K562 (cell line): Measurements from ENCODE around the gene ARHGAP10. TPM values are rescaled to one million over a fixed set of nuclear protein-coding genes. Genes with fewer than 3 reads are reported as not detected.

Experiments
- ATAC-seq: fragments of 200-7000 bp; cut with Tn5 transposase; 3 replicates; pipeline ENCODE4 v1.9.1; 2020; ENCODE audit warnings: moderate library complexity
- BruUV-seq: library from RNA; stranded (reverse); fragments of 400-500 nt; replicated peaks from 2 replicates; lab custom pipeline; 2021; lab: Mats Ljungman, UMichigan
- CTCF ChIA-PET: fragments of 300-600 bp; formaldehyde crosslinking; extraction: SDS; loops from one replicate; lab custom pipeline; 2021; ENCODE audit warnings: low intra/inter-chr PET ratio; lab: Yijun Ruan, JAX
- POLR2A ChIA-PET: fragments of 300-600, 350-650 bp; sonication (Branson Sonifier 250); formaldehyde crosslinking; extraction: SDS; loops from one replicate; lab custom pipeline; 2021; ENCODE audit warnings: antibody characterized with exemption, inconsistent platforms; lab: Yijun Ruan, JAX
- DNase-seq, 4 experiments: peaks; one replicate each; pipeline versions ENCODE4 v3.0.0 to v3.0.0-alpha.2; 2011 to 2018; ENCODE audit warnings: low spot score in 3 of 4, mixed read lengths in 3 of 4; ENCODE audit errors: extremely low read depth in 1 of 4
- FAIRE-seq: peaks from 2 replicates; lab custom pipeline; 2011; peaks lifted over from hg19 to GRCh38; lab: Jason Lieb, UNC
- H2AFZ ChIP-seq: 2 replicates; pipeline ENCODE4 v1.6.0; 2011; ENCODE audit warnings: low read depth, low read length, control low read depth, inconsistent platforms
- H3K27ac ChIP-seq: fragments of 200-600 bp; 3 replicates; pipeline ENCODE4 v1.8.0; 2011; ENCODE audit warnings: low read depth, mild to moderate bottlenecking, control low read depth, inconsistent platforms, low read length, moderate library complexity, mixed read lengths; ENCODE audit errors: extremely low read depth
- H3K27me3 ChIP-seq, 2 experiments: fragments of 300-600 bp in 1 of 2; 2 replicates in 1 of 2; 3 replicates in 1 of 2; pipeline versions ENCODE4 v1.6.0 to v1.8.0; 2011; ENCODE audit warnings: inconsistent platforms in 2 of 2, low read length in 2 of 2, mild to moderate bottlenecking in 1 of 2, mixed read lengths in 1 of 2, moderate library complexity in 1 of 2; ENCODE audit not compliant: control insufficient read depth in 2 of 2, insufficient read depth in 2 of 2
- H3K36me3 ChIP-seq: fragments of 300-600 bp; 3 replicates; pipeline ENCODE4 v1.8.0; 2011; ENCODE audit warnings: mild to moderate bottlenecking, low read length, inconsistent platforms; ENCODE audit not compliant: control insufficient read depth, insufficient read depth
- H3K4me1 ChIP-seq, 2 experiments: fragments of 200-600 bp in 1 of 2; replicated peaks in 1 of 2; 2 replicates in 1 of 2; 3 replicates in 1 of 2; pipeline versions ENCODE4 v1.5.1 to v1.8.0; 2011; ENCODE audit warnings: inconsistent platforms in 2 of 2, low read length in 2 of 2, mild to moderate bottlenecking in 1 of 2, mixed read lengths in 1 of 2, moderate library complexity in 1 of 2; ENCODE audit not compliant: control insufficient read depth in 2 of 2, insufficient read depth in 2 of 2
- H3K4me2 ChIP-seq: 2 replicates; pipeline ENCODE4 v1.6.1; 2011; ENCODE audit warnings: low read length, control low read depth, inconsistent platforms, mixed read lengths; ENCODE audit not compliant: insufficient read depth
- H3K4me3 ChIP-seq: fragments of 200-600 bp; sonication (generic), shearing (Covaris generic); 2 replicates; pipeline ENCODE4 v1.5.1; 2016; ENCODE audit warnings: control low read depth, inconsistent platforms
- H3K79me2 ChIP-seq: fragments of 200-600 bp; 3 replicates; pipeline ENCODE4 v1.8.0; 2011; ENCODE audit warnings: low read length, inconsistent platforms; ENCODE audit not compliant: control insufficient read depth, insufficient read depth
- H3K9ac ChIP-seq, 2 experiments: 2 replicates each; pipeline versions ENCODE4 v1.6.0 to v1.6.1; 2011; ENCODE audit warnings: low read depth in 2 of 2, low read length in 2 of 2, control low read depth in 1 of 2, inconsistent platforms in 1 of 2, mild to moderate bottlenecking in 1 of 2, mixed read lengths in 1 of 2; ENCODE audit not compliant: insufficient read depth in 1 of 2
- H3K9me1 ChIP-seq: one replicate; pipeline ENCODE4 v1.6.0; 2011; ENCODE audit warnings: inconsistent platforms, mild to moderate bottlenecking, low read length, moderate library complexity; ENCODE audit not compliant: control insufficient read depth, insufficient read depth
- H3K9me3 ChIP-seq: replicated peaks from 2 replicates; pipeline ENCODE4 v1.5.1; 2011; ENCODE audit warnings: low read depth, low read length, inconsistent platforms; ENCODE audit not compliant: control insufficient read depth, insufficient read depth
- H4K20me1 ChIP-seq: replicated peaks from 2 replicates; pipeline ENCODE4 v1.6.1; 2011; ENCODE audit warnings: low read length, inconsistent platforms, mixed read lengths; ENCODE audit not compliant: control insufficient read depth, insufficient read depth
- CCNT2 ChIP-seq: IDR thresholded peaks from 2 replicates; pipeline ENCODE4 v1.6.1; 2011; ENCODE audit warnings: borderline replicate concordance, low read depth, mild to moderate bottlenecking, moderate library complexity, mixed read lengths, low read length; ENCODE audit not compliant: insufficient read length; ENCODE audit errors: extremely low read depth
- WGBS: fragments of 100-300 bp; shearing (Covaris generic); methylation state at CpG from one replicate; pipeline ENCODE4 v1.1.6; 2016; ENCODE audit warnings: low coverage, mixed read lengths; ENCODE audit not compliant: insufficient coverage; ENCODE audit errors: missing lambda C conversion rate; 5-methylcytosine and 5-hydroxymethylcytosine counted together
- in situ Hi-C: fragments of 300-500 bp; cut with MboI; formaldehyde crosslinking; loops from 4 replicates; pipeline ENCODE4 v1.15.0; 2018; ENCODE audit warnings: inconsistent platforms, mixed read lengths
- intact Hi-C: fragments of 100-400 bp; cut with micrococcal nuclease; formaldehyde crosslinking; loops from 2 replicates; pipeline ENCODE4 v1.14.2; 2022
- polyA plus RNA-seq, 8 experiments: library from polyadenylated mRNA; depleted of rRNA in 4 of 8; stranded (reverse) in 5 of 8; unstranded in 3 of 8; fragments of >200 nt; fragmentation: Nextera tagmentation in 2 of 8; fragmentation: Illumina TruSeq in 1 of 8; extraction: Ambion mirVana in 2 of 8; extraction: Trizol in 1 of 8; gene quantifications; 2 replicates each; pipeline versions ENCODE4 v1.2.1 to v1.2.3, GENCODE V29; 2011 to 2014; ENCODE audit warnings: inconsistent platforms in 1 of 8, missing spikeins in 1 of 8
- total RNA-seq, 7 experiments: library from RNA; depleted of rRNA in 6 of 7; stranded (reverse); fragments of >200 nt in 6 of 7; fragmentation: Illumina TruSeq in 2 of 7; extraction: Trizol in 2 of 7; gene quantifications; 2 replicates each; pipeline versions ENCODE4 v1.2.1 to v1.2.3, GENCODE V29; 2011 to 2021; ENCODE audit warnings: low replicate concordance in 1 of 7
- TF ChIP-seq, protein P1 (sequence below), 3 experiments: IDR thresholded peaks in 2 of 3; conservative IDR thresholded peaks in 1 of 3; 2 replicates each; pipeline ENCODE4 v1.5.1; 2011 to 2012; ENCODE audit warnings: low read length in 3 of 3, mild to moderate bottlenecking in 3 of 3, control low read depth in 2 of 3, improper control_type of control experiment in 1 of 3, inconsistent platforms in 1 of 3, low read depth in 1 of 3, mixed read lengths in 1 of 3, moderate library complexity in 1 of 3; ENCODE audit not compliant: insufficient read depth in 2 of 3

ARHGAP10 gene
- total and polyA plus RNA-seq, 9 of the 15 experiments (the other 6 are each of a cell fraction or from before 2014, with no cell fraction given), result 0.03 to 0.22 (median 0.06) TPM; not detected in 3

DNA sequence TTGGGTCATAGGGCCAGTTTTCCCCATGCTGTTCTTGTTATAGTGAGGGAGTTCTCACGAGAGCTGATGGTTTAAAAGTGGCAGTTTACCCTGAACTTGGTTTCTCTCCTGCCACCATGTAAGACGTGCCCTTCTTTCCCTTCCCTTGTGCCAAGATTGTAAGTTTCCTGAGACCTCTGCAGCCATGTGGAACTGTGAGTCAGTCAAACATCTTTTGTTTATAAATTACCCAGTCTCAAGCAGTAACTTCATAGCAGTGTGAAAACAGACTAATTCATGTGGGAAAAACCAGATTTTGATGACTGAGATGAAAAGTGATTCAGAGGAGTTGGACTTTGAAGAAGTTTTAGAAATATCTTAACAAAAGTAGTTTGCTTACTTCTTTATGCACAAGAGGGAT lies 101.4 kb downstream of the ARHGAP10 start:
- in situ Hi-C loops, result no loop called here

More for the DNA sequence above, 101.4 kb downstream of the ARHGAP10 start:
- no peaks in the 10 kb centered on the region for H3K36me3 ChIP-seq
- H3K4me3 ChIP-seq, result no peak overlapping the region
- no peaks in the 10 kb centered on the region for H4K20me1 ChIP-seq
- H3K4me2 ChIP-seq, result no peak overlapping the region
- no peak overlapping the region for H3K9ac ChIP-seq
- H3K4me1 ChIP-seq, result no peaks in the 10 kb centered on the region
- H2AFZ ChIP-seq, result no peak overlapping the region
- ChIA-PET CTCF (no interaction called here), POLR2A (no interaction called here)
- no peak for TF ChIP-seq CCNT2
- TF ChIP-seq, protein P1, sequence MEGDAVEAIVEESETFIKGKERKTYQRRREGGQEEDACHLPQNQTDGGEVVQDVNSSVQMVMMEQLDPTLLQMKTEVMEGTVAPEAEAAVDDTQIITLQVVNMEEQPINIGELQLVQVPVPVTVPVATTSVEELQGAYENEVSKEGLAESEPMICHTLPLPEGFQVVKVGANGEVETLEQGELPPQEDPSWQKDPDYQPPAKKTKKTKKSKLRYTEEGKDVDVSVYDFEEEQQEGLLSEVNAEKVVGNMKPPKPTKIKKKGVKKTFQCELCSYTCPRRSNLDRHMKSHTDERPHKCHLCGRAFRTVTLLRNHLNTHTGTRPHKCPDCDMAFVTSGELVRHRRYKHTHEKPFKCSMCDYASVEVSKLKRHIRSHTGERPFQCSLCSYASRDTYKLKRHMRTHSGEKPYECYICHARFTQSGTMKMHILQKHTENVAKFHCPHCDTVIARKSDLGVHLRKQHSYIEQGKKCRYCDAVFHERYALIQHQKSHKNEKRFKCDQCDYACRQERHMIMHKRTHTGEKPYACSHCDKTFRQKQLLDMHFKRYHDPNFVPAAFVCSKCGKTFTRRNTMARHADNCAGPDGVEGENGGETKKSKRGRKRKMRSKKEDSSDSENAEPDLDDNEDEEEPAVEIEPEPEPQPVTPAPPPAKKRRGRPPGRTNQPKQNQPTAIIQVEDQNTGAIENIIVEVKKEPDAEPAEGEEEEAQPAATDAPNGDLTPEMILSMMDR (IDR thresholded peaks at IDR 0.05 in 2 of 3, conservative IDR thresholded peaks at IDR 0.05 in 1 of 3; ENCODE audit: insufficient read depth in 2 of 3, low read depth in 1 of 3, low read length in 3 of 3), result no peak
- FAIRE-seq, result no peak
- no peak overlapping the region for H3K27ac ChIP-seq
- no peaks in the 10 kb centered on the region for H3K9me1 ChIP-seq
- no peak for DNase-seq
- WGBS, result 0% methylated on average over 2 of the region's 2 CpGs
- intact Hi-C loops, result no loop called here
- H3K79me2 ChIP-seq, result no peaks in the 10 kb centered on the region
- peaks cover 0 to 4% of the 10 kb centered on the region in 2 experiments; a peak in 1 of 5 replicates for H3K27me3 ChIP-seq
- no TSS peak for BruUV-seq
- H3K9me3 ChIP-seq, result no peaks in the 10 kb centered on the region
- ATAC-seq, result no peak
